Tibial artery (tissue), 4 donors: ENCODE data around the gene PLPP3.

Source experiments
- DNase-seq, 2 donors: peaks; one replicate each; pipeline ENCODE4 v3.0.0-alpha.2; 2019
- H3K27ac ChIP-seq, 2 donors: fragments of 200-600 bp; sonication (generic) in 1 of 2; 1 replicate in 1 of 2; 2 replicates in 1 of 2; pipeline ENCODE4 v1.5.1; 2018 to 2019; ENCODE audit warnings: mild to moderate bottlenecking in 1 of 2
- H3K27me3 ChIP-seq, 2 donors: fragments of 200-600 bp; sonication (generic) in 1 of 2; one replicate each; pipeline versions ENCODE4 v1.5.1 to v1.6.0; 2016 to 2019
- H3K36me3 ChIP-seq, 3 donors: fragments of 200-600 bp; sonication (generic) in 2 of 3; one replicate each; pipeline ENCODE4 v1.5.1; 2016 to 2019; ENCODE audit warnings: mild to moderate bottlenecking in 2 of 3
- H3K4me1 ChIP-seq, 4 donors: fragments of 200-600 bp; sonication (generic) in 2 of 4; 1 replicate in 3 of 4; 2 replicates in 1 of 4; pipeline ENCODE4 v1.5.1; 2016 to 2019
- H3K4me3 ChIP-seq, 2 donors: fragments of 200-600 bp; sonication (generic) in 1 of 2; 1 replicate in 1 of 2; 2 replicates in 1 of 2; pipeline ENCODE4 v1.5.1; 2018 to 2019; ENCODE audit warnings: mild to moderate bottlenecking in 2 of 2
- H3K9me3 ChIP-seq, 3 donors: fragments of 200-600 bp; sonication (generic) in 1 of 3; one replicate each; pipeline ENCODE4 v1.5.1; 2016 to 2019
- intact Hi-C: fragments of 100-400 bp; cut with DNase I; formaldehyde crosslinking; loops from one replicate; pipeline ENCODE4 v1.15.0; 2023; ENCODE audit warnings: low total_unique reads
- TF ChIP-seq, protein P1 (sequence below), 2 experiments: fragments of 200-600 bp in 1 of 2; fragments of 450-650 bp in 1 of 2; IDR thresholded peaks; one replicate each; pipeline ENCODE4 v1.5.1; 2017 to 2019; ENCODE audit warnings: antibody characterized with exemption in 2 of 2, mild to moderate bottlenecking in 1 of 2, moderate library complexity in 1 of 2

The PLPP3 gene

DNA sequence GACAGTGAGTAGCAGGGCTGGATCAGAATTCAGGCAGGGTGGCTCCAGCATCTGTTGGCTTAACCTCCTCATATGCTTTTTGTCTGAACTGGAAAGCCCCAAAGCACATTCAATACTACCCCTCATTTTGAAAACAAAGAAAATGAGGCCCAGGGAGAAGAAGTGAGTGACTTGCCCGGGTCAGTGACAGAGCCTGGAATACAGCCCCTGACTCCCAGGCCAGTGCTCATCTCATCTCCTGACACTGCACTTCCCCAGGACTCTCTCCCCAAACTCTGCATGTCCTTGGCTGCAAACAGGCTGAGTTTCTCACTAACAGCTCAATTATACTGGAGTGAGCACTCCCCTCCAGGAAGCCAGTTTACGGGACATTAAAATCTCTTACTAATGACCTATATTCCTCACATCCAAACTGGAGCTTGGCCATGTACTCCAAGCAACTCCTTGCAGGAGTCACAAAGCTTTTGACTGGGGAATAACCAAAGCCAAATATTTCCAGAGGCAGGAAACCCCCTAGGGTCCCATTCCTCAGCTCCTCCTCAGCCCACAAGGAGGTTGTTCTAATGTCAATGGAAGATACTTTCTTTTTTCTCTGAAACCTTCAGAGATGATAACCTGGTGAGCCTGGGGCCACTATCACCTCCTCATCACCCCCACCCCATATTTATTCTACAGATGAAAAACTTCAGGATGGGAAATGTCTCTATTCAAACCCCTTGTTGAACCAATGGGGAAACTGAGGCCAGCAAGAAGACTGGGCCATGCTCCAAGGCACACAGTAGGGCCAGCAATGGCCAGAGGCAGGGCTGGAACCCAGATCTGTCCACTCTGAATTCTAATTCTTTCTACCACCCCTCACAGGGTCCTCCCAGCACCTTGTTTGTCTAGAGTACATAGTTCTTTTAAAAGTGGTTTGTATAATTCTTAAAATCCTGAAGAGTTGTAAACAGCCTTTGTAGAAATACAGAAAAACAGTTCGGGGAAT lies 127.0 kb downstream of the PLPP3 start:
- TF ChIP-seq, protein P1, sequence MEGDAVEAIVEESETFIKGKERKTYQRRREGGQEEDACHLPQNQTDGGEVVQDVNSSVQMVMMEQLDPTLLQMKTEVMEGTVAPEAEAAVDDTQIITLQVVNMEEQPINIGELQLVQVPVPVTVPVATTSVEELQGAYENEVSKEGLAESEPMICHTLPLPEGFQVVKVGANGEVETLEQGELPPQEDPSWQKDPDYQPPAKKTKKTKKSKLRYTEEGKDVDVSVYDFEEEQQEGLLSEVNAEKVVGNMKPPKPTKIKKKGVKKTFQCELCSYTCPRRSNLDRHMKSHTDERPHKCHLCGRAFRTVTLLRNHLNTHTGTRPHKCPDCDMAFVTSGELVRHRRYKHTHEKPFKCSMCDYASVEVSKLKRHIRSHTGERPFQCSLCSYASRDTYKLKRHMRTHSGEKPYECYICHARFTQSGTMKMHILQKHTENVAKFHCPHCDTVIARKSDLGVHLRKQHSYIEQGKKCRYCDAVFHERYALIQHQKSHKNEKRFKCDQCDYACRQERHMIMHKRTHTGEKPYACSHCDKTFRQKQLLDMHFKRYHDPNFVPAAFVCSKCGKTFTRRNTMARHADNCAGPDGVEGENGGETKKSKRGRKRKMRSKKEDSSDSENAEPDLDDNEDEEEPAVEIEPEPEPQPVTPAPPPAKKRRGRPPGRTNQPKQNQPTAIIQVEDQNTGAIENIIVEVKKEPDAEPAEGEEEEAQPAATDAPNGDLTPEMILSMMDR (IDR thresholded peaks at IDR 0.05): no peak
- no peak overlapping the region for H3K4me3 ChIP-seq
- H3K9me3 ChIP-seq: no peaks in the 10 kb centered on the region
- no peak overlapping the region for H3K27ac ChIP-seq
- intact Hi-C loops: no loop called here
- no peaks in the 10 kb centered on the region for H3K27me3 ChIP-seq
- peak in 1 of 2 donors; percentile 38 for DNase-seq
- H3K4me1 ChIP-seq: peaks cover 0 to 31% (median 17%) of the 10 kb centered on the region in 4 donors
- no peaks in the 10 kb centered on the region for H3K36me3 ChIP-seq

DNA sequence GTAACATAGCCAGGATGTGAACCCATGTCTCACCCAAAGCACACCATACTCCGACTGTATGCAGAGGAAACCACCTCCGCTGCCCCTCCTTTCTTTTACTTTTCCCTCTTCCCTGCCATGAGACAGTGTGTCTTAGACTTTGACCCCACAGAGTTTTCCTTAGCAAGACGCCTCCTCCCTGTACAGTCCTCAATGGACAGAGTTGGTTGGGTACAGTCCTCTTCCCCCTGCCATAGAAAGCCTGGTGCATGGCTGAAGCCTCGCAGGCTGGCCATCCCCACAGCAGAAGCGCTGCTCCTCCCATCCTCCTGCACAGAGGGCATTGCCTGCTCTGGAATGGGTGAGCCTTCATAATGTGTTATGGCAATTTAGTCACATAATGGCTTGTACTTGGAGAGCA lies 127.9 kb downstream of the PLPP3 start:
- no peak overlapping the region for H3K27ac ChIP-seq
- no peak overlapping the region for H3K4me3 ChIP-seq
- TF ChIP-seq, protein P1 (IDR thresholded peaks at IDR 0.05): no peak
- no peak for DNase-seq
- H3K4me1 ChIP-seq: peaks cover 0 to 39% (median 23%) of the 10 kb centered on the region in 4 donors
- H3K9me3 ChIP-seq: no peaks in the 10 kb centered on the region
- intact Hi-C loops: no loop called here
- H3K27me3 ChIP-seq: no peaks in the 10 kb centered on the region
- H3K36me3 ChIP-seq: no peaks in the 10 kb centered on the region

DNA sequence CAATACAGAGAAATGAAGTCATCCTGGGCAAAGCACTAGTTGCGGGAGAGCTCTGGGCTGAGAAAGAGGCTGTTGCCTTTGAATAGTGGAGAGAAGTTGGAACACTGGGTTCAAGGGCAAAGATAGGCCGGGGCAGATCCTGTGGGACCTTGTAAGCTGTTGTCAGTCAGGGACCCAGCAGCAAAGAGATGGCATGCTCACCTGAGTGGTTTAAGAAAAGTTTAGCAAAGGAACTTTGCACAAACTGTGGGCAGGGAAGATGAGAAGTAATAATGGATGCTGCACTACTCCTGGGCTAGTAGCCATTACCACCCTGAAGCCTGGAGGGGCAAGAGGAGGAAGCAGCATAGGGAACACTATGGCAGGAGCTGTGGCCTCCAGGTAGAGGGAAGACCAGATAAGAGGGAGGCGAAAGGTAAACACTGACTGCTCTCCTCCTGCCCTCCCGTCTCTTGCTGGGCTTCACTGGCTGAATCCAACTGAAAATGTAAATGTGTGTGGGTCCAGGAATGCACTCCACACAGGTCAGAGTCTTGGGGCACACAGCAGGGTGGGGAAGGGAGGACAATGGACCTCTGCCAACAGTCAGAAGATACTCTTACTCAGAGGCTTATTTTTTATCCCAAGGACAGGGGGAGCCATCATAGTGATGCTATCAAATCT lies 129.2 kb downstream of the PLPP3 start:
- DNase-seq: no peak
- no peak overlapping the region for H3K4me3 ChIP-seq
- TF ChIP-seq, protein P1 (IDR thresholded peaks at IDR 0.05): no peak
- H3K4me1 ChIP-seq: peaks cover 0 to 53% (median 30%) of the 10 kb centered on the region in 4 donors
- no peaks in the 10 kb centered on the region for H3K27me3 ChIP-seq
- H3K27ac ChIP-seq: no peak overlapping the region
- intact Hi-C loops: no loop called here
- H3K36me3 ChIP-seq: no peaks in the 10 kb centered on the region
- no peaks in the 10 kb centered on the region for H3K9me3 ChIP-seq

DNA sequence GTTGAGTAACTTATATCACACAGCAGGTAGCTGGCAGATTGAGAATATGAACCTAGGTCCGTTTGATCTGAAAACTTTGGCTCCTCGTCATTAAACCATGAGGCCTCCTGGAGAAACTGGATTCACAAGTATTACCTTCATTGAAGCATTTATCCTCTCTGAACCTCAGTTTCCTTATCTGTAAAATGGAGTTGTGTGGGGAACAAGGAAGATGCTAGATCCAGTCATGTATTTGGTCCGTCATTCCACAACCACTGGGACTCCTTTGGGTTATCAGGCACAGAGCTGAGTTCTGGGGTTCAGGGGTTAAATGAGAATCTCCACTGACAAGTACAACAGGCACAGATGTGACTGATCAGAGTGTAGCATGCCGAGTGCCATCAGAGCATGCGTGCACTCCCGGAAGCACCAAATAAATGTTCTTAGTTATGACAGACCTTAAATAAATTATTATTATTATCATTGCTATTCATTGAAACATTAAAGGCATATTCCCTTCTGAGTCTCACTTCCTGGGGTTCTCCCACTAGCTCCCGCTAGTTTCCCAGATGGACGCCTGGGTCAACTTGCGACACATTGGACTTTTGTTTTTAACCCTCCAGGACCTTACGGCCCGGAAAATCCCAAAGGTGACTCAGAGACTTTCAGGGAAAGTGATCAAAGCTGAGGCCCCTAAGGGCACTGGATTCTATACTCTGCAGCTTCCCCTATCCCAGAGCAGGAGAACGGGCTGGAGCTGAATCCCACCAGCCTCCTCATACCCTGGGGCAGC lies 130.6 kb downstream of the PLPP3 start:
- intact Hi-C loops: loop anchor here (10.0 kb wide), 1 partner anchor 126 kb away; the partner anchor contains the start of gene PLPP3
- peak overlapping the region; percentile 23 to 66 for H3K27ac ChIP-seq
- H3K27me3 ChIP-seq: no peaks in the 10 kb centered on the region
- no peaks in the 10 kb centered on the region for H3K9me3 ChIP-seq
- TF ChIP-seq, protein P1 (IDR thresholded peaks at IDR 0.05): no peak
- no peaks in the 10 kb centered on the region for H3K36me3 ChIP-seq
- no peak overlapping the region for H3K4me3 ChIP-seq
- H3K4me1 ChIP-seq: peaks cover 4 to 55% (median 30%) of the 10 kb centered on the region in 4 donors
- no peak for DNase-seq

DNA sequence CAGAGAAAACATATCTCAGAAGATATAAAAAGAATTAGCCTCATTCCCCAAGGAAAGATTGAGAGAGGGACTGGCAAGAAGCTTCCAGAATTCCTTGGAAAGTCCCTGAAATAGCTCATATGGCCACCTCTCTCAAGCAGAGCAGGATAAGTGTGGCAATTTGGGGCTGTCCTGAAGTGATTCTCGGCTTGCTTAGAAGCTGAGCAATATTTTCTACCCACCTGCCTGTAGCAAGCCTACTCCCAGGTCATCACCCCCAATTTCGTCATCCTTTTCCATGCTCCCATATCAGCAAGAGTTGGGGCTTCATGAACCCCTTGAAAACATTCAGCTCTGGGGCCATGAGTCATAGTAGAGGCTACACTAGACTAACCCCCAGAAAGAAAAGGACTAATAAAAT lies 131.5 kb downstream of the PLPP3 start:
- no peak for DNase-seq

More for the DNA sequence above, 131.5 kb downstream of the PLPP3 start:
- Histone ChIP-seq H3K4me1 (peaks cover 4 to 53% (median 30%) of the 10 kb centered on the region in 4 donors), H3K27ac (peak overlapping the region; percentile 66), H3K27me3 (no peaks in the 10 kb centered on the region), H3K36me3 (no peaks in the 10 kb centered on the region), H3K9me3 (no peaks in the 10 kb centered on the region), H3K4me3 (no peak overlapping the region)
- TF ChIP-seq, protein P1 (IDR thresholded peaks at IDR 0.05): no peak
- intact Hi-C loops: loop anchor here (10.0 kb wide), 1 partner anchor 127 kb away; the partner anchor contains the start of gene PLPP3
